H1 (cell line): ENCODE measurements around the gene TM9SF1. TPM values are rescaled to one million over a fixed set of nuclear protein-coding genes. Genes with fewer than 3 reads are reported as not detected.

Source experiments
- ASH2L ChIP-seq: fragments of 200-600, 300-600 bp; sonication (generic); IDR thresholded peaks from one replicate; pipeline ENCODE4 v1.7.1; 2017; ENCODE audit warnings: low read length
- CTBP2 ChIP-seq: IDR thresholded peaks from 2 replicates; pipeline ENCODE4 v1.7.0; 2011; ENCODE audit warnings: borderline replicate concordance, mild to moderate bottlenecking, moderate library complexity, mixed read lengths, low read length; ENCODE audit not compliant: insufficient read depth, insufficient read length
- JUN ChIP-seq: IDR thresholded peaks from 2 replicates; pipeline ENCODE4 v1.6.1; 2011; ENCODE audit warnings: low read depth, mild to moderate bottlenecking, improper control_type of control experiment, low read length
- RBBP5 ChIP-seq: IDR thresholded peaks from 2 replicates; pipeline ENCODE4 v1.7.1; 2012; ENCODE audit warnings: low read depth, mild to moderate bottlenecking, inconsistent platforms, low read length, moderate library complexity, borderline replicate concordance
- SP1 ChIP-seq: IDR thresholded peaks from 2 replicates; pipeline ENCODE4 v1.6.1; 2011; ENCODE audit warnings: low read depth, low read length
- polyA plus RNA-seq, 7 experiments: library from polyadenylated mRNA; depleted of rRNA in 3 of 7; stranded (reverse) in 5 of 7; unstranded in 2 of 7; fragments of >200 nt in 5 of 7; fragments of 200-250 nt in 2 of 7; gene quantifications; 1 replicate in 5 of 7; 2 replicates in 1 of 7; 4 replicates in 1 of 7; pipeline versions ENCODE4 v1.2.1 to v1.2.3, GENCODE V29; 2011 to 2013; ENCODE audit warnings: missing spikeins in 2 of 7, mixed read lengths in 2 of 7
- total RNA-seq: library from RNA; stranded (reverse); fragmentation: NEBNext Ultra II Directional; extraction: Animal tissue kit (Norgen Biotek cat#: 25700); gene quantifications from 2 replicates; pipeline ENCODE4 v1.2.1, GENCODE V29; 2021

The TM9SF1 gene
- total and polyA plus RNA-seq, 2 of the 8 experiments (the other 6 are each of a cell fraction or from before 2014, with no cell fraction given): 22.2 to 29.2 TPM

- TF ChIP-seq ASH2L (peak; percentile 9), RBBP5 (no peak), SP1 (no peak), JUN (no peak), CTBP2 (no peak)
Measured at GRCh38 chr14:24147761-24148428, 47.3 kb downstream of the TM9SF1 start (continued).
